GM06990 (cell line): ENCODE data around the gene PRSS35.

Source experiments
- DNase-seq: peaks from one replicate; pipeline ENCODE4 v3.0.0-alpha.2; 2011; ENCODE audit not compliant: insufficient read length; ENCODE audit errors: extremely low read depth
- H3K27me3 ChIP-seq: replicated peaks from 2 replicates; pipeline ENCODE4 v1.6.0; 2011; ENCODE audit warnings: low read length; ENCODE audit not compliant: control insufficient read depth, insufficient read depth
- H3K36me3 ChIP-seq: 2 replicates; pipeline ENCODE4 v1.5.1; 2011; ENCODE audit warnings: low read length; ENCODE audit not compliant: control insufficient read depth, insufficient read depth
- H3K4me3 ChIP-seq: replicated peaks from 2 replicates; pipeline ENCODE4 v1.5.1; 2011; ENCODE audit warnings: low read depth, mild to moderate bottlenecking, control low read depth, low read length
- CTCF ChIP-seq: IDR thresholded peaks from 2 replicates; pipeline ENCODE4 v1.5.1; 2011; ENCODE audit warnings: low read length, control low read depth, mild to moderate bottlenecking, inconsistent platforms; ENCODE audit not compliant: insufficient read depth, poor library complexity, severe bottlenecking

Gene PRSS35

DNA sequence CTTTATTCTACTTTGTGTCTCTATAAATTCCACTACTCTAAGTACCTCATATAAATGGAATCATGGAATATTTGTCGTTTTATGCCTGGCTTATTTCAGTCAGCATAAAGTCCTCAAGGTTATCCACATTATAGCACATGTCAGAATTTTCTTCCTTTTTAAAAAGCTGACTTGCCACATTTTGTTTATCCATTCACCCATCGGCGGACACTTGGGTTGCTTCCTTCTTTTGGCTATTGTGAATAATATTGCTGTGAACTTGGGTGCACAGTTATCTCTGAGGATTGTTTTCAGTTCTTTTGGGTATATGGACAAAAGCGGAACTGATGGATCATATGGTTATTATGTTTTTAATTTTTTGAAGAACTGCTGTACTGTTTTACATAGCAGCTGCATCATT, 42.3 kb upstream of the PRSS35 start:
- Histone ChIP-seq H3K4me3 (no peak overlapping the region), H3K36me3 (no peaks in the 10 kb centered on the region), H3K27me3 (no peaks in the 10 kb centered on the region)
- TF ChIP-seq CTCF: no peak
- DNase-seq: no peak

- no peak for TF ChIP-seq CTCF
- no peak overlapping the region for H3K4me3 ChIP-seq
- no peak for DNase-seq
- H3K27me3 ChIP-seq: no peaks in the 10 kb centered on the region
- no peaks in the 10 kb centered on the region for H3K36me3 ChIP-seq
Observed at GRCh38 chr6:83470587-83470986, 41.7 kb upstream of the PRSS35 start.

DNA sequence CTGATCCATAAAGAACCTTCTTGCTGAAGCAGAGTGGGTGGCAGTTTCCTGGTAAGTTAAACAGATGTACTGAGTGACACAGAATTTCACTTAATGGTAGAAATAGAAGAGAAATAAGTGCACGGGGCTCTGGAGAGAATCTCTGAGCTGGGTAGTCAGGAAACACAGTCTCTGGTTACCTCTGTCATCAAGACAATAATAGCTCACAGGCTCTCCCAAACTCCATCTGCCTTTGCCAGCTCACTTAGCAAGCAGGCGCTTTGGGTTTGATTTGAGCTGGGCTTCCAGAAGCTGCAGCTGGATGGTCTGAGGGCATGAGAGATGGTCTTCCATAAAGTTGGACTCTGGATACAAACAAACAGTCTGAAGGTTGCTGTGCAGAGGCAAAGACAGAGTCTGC, 39.6 kb upstream of the PRSS35 start:
- DNase-seq: no peak
- no peak for TF ChIP-seq CTCF
- H3K36me3 ChIP-seq: no peaks in the 10 kb centered on the region
- H3K27me3 ChIP-seq: no peaks in the 10 kb centered on the region
- no peak overlapping the region for H3K4me3 ChIP-seq

- Histone ChIP-seq H3K4me3 (no peak overlapping the region), H3K36me3 (no peaks in the 10 kb centered on the region), H3K27me3 (no peaks in the 10 kb centered on the region)
- no peak for TF ChIP-seq CTCF
- DNase-seq: no peak
Observed at GRCh38 chr6:83474309-83474708, 38.0 kb upstream of the PRSS35 start.

GRCh38 chr6:83476971-83477370, 35.4 kb upstream of the PRSS35 start:
- Histone ChIP-seq H3K4me3 (no peak overlapping the region), H3K36me3 (no peaks in the 10 kb centered on the region), H3K27me3 (no peaks in the 10 kb centered on the region)
- TF ChIP-seq CTCF: no peak
- no peak for DNase-seq

DNA sequence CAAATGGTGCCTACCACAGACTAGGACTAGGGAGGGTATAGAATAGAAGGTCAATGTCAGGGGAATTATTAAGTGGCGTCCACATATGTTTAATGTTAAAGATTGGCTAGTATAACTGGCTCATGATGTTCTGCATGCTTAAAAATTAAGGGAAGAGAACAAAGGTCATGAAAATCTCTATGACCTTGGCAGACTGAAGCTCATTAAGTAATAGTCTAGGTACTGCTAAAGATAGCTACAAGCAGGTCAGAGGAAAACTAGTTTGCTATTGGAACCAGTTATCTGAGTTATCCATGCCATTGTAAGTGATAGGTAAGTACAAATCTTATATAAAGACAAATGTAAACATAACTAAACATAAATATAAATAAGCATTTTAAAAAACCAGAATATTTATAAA, 32.9 kb upstream of the PRSS35 start:
- H3K36me3 ChIP-seq: no peaks in the 10 kb centered on the region
- DNase-seq: no peak
- no peaks in the 10 kb centered on the region for H3K27me3 ChIP-seq
- TF ChIP-seq CTCF: no peak
- H3K4me3 ChIP-seq: no peak overlapping the region
